GM12801 (cell line): Measurements from ENCODE around the gene ZFAND4.

Experiments
- TF ChIP-seq, protein P1 (sequence below): IDR thresholded peaks from one replicate; pipeline ENCODE4 v1.5.1; 2011; ENCODE audit warnings: control low read depth; ENCODE audit not compliant: insufficient read length; ENCODE audit errors: extremely low read depth

Gene ZFAND4

DNA sequence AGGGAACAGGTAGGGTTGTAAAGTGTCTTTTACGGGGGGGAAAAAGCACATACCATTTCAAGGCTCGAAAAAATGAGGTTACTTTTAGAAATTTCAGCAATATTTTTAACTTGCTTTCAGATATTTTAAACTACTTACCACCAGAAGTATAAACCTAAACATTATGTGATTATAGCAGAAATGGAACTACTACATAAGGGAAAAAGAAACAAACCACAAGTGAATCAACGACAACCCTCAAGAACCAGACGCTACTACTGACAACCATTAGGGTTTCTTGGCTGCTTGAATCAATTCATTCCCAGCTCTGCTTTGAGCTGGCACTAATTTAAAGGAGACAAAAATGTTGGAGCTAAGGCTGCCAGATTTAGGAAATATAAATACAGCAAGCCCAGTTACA is 80.1 kb downstream of the ZFAND4 start:
- TF ChIP-seq, protein P1, sequence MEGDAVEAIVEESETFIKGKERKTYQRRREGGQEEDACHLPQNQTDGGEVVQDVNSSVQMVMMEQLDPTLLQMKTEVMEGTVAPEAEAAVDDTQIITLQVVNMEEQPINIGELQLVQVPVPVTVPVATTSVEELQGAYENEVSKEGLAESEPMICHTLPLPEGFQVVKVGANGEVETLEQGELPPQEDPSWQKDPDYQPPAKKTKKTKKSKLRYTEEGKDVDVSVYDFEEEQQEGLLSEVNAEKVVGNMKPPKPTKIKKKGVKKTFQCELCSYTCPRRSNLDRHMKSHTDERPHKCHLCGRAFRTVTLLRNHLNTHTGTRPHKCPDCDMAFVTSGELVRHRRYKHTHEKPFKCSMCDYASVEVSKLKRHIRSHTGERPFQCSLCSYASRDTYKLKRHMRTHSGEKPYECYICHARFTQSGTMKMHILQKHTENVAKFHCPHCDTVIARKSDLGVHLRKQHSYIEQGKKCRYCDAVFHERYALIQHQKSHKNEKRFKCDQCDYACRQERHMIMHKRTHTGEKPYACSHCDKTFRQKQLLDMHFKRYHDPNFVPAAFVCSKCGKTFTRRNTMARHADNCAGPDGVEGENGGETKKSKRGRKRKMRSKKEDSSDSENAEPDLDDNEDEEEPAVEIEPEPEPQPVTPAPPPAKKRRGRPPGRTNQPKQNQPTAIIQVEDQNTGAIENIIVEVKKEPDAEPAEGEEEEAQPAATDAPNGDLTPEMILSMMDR = no peak

DNA sequence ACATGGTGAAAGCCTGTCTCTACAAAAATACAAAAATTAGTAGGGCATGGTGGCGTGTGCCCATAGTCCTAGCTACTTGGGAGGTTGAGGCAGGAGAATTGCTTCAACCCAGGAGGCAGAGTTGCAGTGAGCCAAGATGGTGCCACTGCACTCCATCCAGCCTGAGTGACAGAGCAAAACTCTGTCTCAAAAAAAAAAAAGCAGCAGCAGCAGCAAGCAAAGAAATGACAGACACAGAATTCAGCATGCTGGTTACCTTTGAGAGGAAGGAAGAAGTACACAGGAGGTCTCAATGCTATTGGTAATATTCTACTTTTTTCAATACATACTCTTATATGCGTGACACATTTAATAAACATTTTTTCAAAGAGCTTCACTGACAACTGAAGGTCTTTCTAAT is 81.3 kb downstream of the ZFAND4 start:
- TF ChIP-seq, protein P1 = no peak

DNA sequence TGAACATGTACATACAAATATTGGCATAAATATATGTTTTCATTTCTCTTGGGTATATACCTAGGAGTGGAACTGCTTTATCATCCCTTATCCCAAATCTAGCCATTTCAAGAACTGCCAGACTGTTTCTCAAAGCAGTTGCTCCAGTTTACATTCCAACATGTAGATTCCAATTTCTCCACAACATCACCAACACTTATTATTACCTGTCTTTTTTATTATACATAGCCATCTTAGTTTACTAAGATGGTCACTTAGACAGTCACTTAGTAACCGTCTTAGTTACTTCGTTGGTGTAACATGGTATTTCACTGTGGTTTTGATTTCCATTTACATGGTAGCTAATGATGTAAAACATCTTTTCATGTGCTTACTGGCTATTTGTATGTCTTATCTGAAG is 82.7 kb downstream of the ZFAND4 start:
- TF ChIP-seq, protein P1 = no peak

DNA sequence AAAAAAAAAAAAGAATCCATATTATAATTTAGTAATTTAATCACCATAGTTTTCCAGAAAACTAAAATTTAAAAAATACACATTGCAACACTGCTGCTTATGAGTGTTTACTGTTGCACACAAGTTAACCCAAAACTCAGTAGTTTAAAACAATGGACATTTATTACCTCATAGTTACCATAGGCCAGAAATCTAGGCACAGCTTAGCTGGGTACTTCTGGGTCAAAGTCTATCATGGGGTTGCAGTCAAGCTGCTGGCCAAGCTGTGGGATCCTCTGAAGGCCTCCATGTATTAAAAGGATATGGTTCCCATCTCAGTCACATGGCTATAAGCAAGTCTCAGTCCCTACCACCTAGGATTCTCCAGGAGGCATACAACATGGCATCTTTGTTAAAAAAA is 83.6 kb downstream of the ZFAND4 start:
- TF ChIP-seq, protein P1 = no peak

- TF ChIP-seq, protein P1 = no peak
Observed at GRCh38 chr10:45586028-45586824, 86.3 kb downstream of the ZFAND4 start.

- TF ChIP-seq, protein P1 = no peak
Observed at GRCh38 chr10:45585131-45585530, 87.4 kb downstream of the ZFAND4 start.

DNA sequence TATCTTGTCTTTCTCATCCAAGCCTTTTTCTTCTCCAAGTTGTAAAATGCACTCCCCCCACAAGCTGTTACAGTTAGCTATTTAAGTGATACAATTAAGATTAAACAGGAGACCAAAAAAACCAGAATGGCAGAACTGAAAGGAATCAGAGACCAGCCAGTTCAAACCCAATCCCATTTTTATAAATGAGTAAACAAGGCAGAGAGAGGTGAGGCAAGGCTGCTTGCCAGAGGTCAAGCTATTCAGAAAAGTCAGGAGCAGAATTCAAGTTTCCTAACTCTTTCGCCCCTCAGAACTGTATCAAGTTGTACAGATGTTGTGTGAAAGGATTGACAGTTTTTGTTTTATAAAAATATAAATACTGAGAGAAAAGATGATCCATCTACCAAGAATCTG is 90.2 kb downstream of the ZFAND4 start:
- TF ChIP-seq, protein P1 = no peak
